Lung (tissue), 12 donors: Measurements from ENCODE around the gene DLEC1. TPM values are rescaled to one million over a fixed set of nuclear protein-coding genes. Genes with fewer than 3 reads are reported as not detected.

Experiments
- ATAC-seq: fragments of 200-7000 bp; cut with Tn5 transposase; one replicate; pipeline ENCODE4 v1.9.1; 2020; ENCODE audit warnings: moderate number of reproducible peaks; ENCODE audit not compliant: insufficient read depth, low FRiP score
- DNase-seq, 3 donors: peaks; one replicate each; pipeline ENCODE4 v3.0.0-alpha.2; 2013 to 2017
- H3K27ac ChIP-seq, 2 donors: one replicate each; pipeline ENCODE4 v1.5.1; 2013; ENCODE audit warnings: mild to moderate bottlenecking in 2 of 2, moderate library complexity in 2 of 2, control low read depth in 1 of 2, inconsistent platforms in 1 of 2, low read depth in 1 of 2, low read length in 1 of 2
- H3K27me3 ChIP-seq, 3 donors: one replicate each; pipeline ENCODE4 v1.5.1; 2013; ENCODE audit warnings: low read length in 2 of 3; ENCODE audit not compliant: control insufficient read depth in 3 of 3, insufficient read depth in 3 of 3
- H3K36me3 ChIP-seq, 4 donors: one replicate each; pipeline ENCODE4 v1.5.1; 2013; ENCODE audit warnings: low read length in 4 of 4, mild to moderate bottlenecking in 1 of 4, moderate library complexity in 1 of 4; ENCODE audit not compliant: control insufficient read depth in 4 of 4, insufficient read depth in 4 of 4
- H3K4me1 ChIP-seq, 5 donors: one replicate each; pipeline ENCODE4 v1.5.1; 2013; ENCODE audit warnings: low read length in 5 of 5, mild to moderate bottlenecking in 2 of 5, moderate library complexity in 1 of 5; ENCODE audit not compliant: control insufficient read depth in 5 of 5, insufficient read depth in 5 of 5
- H3K4me3 ChIP-seq: one replicate; pipeline ENCODE4 v1.5.1; 2013; ENCODE audit warnings: mild to moderate bottlenecking, control low read depth, moderate library complexity
- H3K9ac ChIP-seq, 2 donors: one replicate each; pipeline ENCODE4 v1.5.1; 2013; ENCODE audit warnings: low read length in 2 of 2, control low read depth in 1 of 2; ENCODE audit not compliant: insufficient read depth in 1 of 2
- H3K9me3 ChIP-seq, 4 donors: one replicate each; pipeline ENCODE4 v1.5.1; 2013; ENCODE audit warnings: low read length in 3 of 4, mild to moderate bottlenecking in 1 of 4, moderate library complexity in 1 of 4; ENCODE audit not compliant: control insufficient read depth in 4 of 4, insufficient read depth in 3 of 4
- CTCF ChIP-seq: IDR thresholded peaks from 2 replicates; pipeline ENCODE4 v1.5.1; 2012; ENCODE audit warnings: mild to moderate bottlenecking; ENCODE audit errors: control extremely low read depth, extremely low read depth
- WGBS, 2 donors: extraction: QIAGEN DNeasy Blood & Tissue Kit; methylation state at CpG; one replicate each; pipeline ENCODE4 v1.1.7; 2013; 5-methylcytosine and 5-hydroxymethylcytosine counted together
- polyA plus RNA-seq, 2 donors: library from polyadenylated mRNA; stranded (reverse); fragments of 200-250 nt; gene quantifications; one replicate each; pipeline ENCODE4 v1.2.1, GENCODE V29; 2013
- total RNA-seq, 2 donors: library from RNA; depleted of rRNA in 1 of 2; stranded (reverse); fragments of >200 nt in 1 of 2; gene quantifications; one replicate each; pipeline ENCODE4 v1.2.1, GENCODE V29; 2014 to 2021
- donor health status: control.
- donor health status: control.
- donor health status: Bipolar disorder and iron deficiency.
- donor health status: healthy.
- donor health status: DM: yes; HTN: yes; CAD: no.

DLEC1 gene
- total and polyA plus RNA-seq, 4 donors = 4.2 to 28.8 (median 8.0) TPM

- DNase-seq = peak in 1 of 3 donors; percentile 18
- H3K36me3 ChIP-seq = peaks cover 3 to 27% (median 6%) of the 10 kb centered on the region in 4 donors
- 78 to 94% methylated on average over 10 of the region's 10 CpGs for WGBS, 2 donors
- ATAC-seq = no peak
- H3K9ac ChIP-seq = no peak overlapping the region
- H3K27ac ChIP-seq = no peak overlapping the region
- H3K4me3 ChIP-seq = no peak overlapping the region
- TF ChIP-seq CTCF = no peak
- H3K4me1 ChIP-seq = no peaks in the 10 kb centered on the region
- no peaks in the 10 kb centered on the region for H3K9me3 ChIP-seq
- no peaks in the 10 kb centered on the region for H3K27me3 ChIP-seq
Observed at GRCh38 chr3:38117163-38117716, 78.2 kb downstream of the DLEC1 start.

GRCh38 chr3:38117748-38118420 is 78.9 kb downstream of the DLEC1 start:
- WGBS, 2 donors = 53 to 63% methylated on average over 11 of the region's 11 CpGs
- peak; percentile 77 for ATAC-seq

GRCh38 chr3:38118421-38119247 is 79.6 kb downstream of the DLEC1 start:
- H3K36me3 ChIP-seq = peaks cover 10 to 36% (median 13%) of the 10 kb centered on the region in 4 donors
- H3K4me3 ChIP-seq = no peak overlapping the region
- DNase-seq (no peak), ATAC-seq (no peak)
- H3K9ac ChIP-seq = no peak overlapping the region
- no peaks in the 10 kb centered on the region for H3K4me1 ChIP-seq
- H3K27me3 ChIP-seq = no peaks in the 10 kb centered on the region
- WGBS, 2 donors = 82 to 84% methylated on average over 13 of the region's 13 CpGs
- no peaks in the 10 kb centered on the region for H3K9me3 ChIP-seq
- H3K27ac ChIP-seq = no peak overlapping the region
- TF ChIP-seq CTCF = no peak

More at GRCh38 chr3:38117748-38118420, 78.9 kb downstream of the DLEC1 start:
- peak overlapping the region in 1 of 2 donors; percentile 16 for H3K27ac ChIP-seq
- no peaks in the 10 kb centered on the region for H3K4me1 ChIP-seq
- no peak overlapping the region for H3K9ac ChIP-seq
- H3K27me3 ChIP-seq = no peaks in the 10 kb centered on the region
- peaks cover 9 to 33% (median 12%) of the 10 kb centered on the region in 4 donors for H3K36me3 ChIP-seq
- peak; percentile 34 to 57 (median 57) for DNase-seq
- no peak overlapping the region for H3K4me3 ChIP-seq
- no peaks in the 10 kb centered on the region for H3K9me3 ChIP-seq
- peak; percentile 79 for TF ChIP-seq CTCF
